AG04449 (cell line): ENCODE measurements around the gene TP53I3.

Source experiments
- CTCF ChIA-PET: fragments of 350-600 bp; formaldehyde crosslinking; extraction: SDS; loops from one replicate; lab custom pipeline; 2021; ENCODE audit warnings: antibody characterized with exemption; lab: Yijun Ruan, JAX
- POLR2A ChIA-PET: fragments of 400-600, 350-600 bp; formaldehyde crosslinking; extraction: SDS; loops from one replicate; lab custom pipeline; 2020; ENCODE audit warnings: antibody characterized with exemption, inconsistent platforms; lab: Yijun Ruan, JAX
- DNase-seq: peaks from one replicate; pipeline ENCODE4 v3.0.0-alpha.2; 2010; ENCODE audit warnings: low read depth, low spot score
- H3K4me3 ChIP-seq: 2 replicates; pipeline ENCODE4 v1.5.1; 2011; ENCODE audit warnings: low read depth, mild to moderate bottlenecking, control low read depth, low read length
- CTCF ChIP-seq: IDR thresholded peaks from one replicate; pipeline ENCODE4 v1.5.1; 2011; ENCODE audit warnings: mild to moderate bottlenecking, moderate library complexity, low read length, control low read depth, inconsistent platforms; ENCODE audit not compliant: insufficient read depth; ENCODE audit errors: missing control alignments

The TP53I3 gene

GRCh38 chr2:24082787-24083566 lies 1.7 kb downstream of the TP53I3 start:
- no peak for TF ChIP-seq CTCF
- H3K4me3 ChIP-seq = peak overlapping the region; percentile 82
- DNase-seq = no peak
- POLR2A ChIA-PET = interaction anchor here (1.1 to 2.3 kb wide), 7 partner anchors 23 to 277 kb away, joined by 3 to 26 read pairs (median 5); partner anchors contain the start of genes ATAD2B and WDCP
- CTCF ChIA-PET = interaction anchor here (0.7 to 3.9 kb wide), 26 partner anchors 9 to 745 kb away, joined by 3 to 54 read pairs (median 4); partner anchors contain the start of genes ATAD2B, FAM228B, PFN4 and WDCP

DNA sequence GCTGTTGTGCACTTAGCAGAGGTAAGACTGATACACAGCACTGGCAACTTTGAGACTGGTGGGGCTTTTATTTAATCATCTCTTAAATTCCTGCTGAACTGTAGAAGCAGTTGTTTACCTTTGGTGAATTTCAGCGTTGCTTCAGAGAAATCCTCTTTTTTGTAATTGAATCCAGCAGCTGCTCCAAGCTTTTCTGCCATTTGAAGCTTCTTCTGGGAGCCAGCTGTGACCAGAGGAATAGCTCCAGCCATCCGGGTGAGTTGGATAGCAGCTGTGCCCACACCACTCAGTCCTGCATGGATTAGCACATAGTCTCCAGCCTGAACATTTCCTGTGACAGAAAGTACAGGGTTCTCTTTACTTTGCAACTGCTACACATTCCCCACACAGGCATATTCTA lies 3.9 kb downstream of the TP53I3 start:
- ChIA-PET CTCF (interaction anchor here (1.4 kb wide), 1 partner anchor 154 kb away, joined by 3 read pairs; the partner anchor contains the start of gene ATAD2B), POLR2A (no interaction called here)
- TF ChIP-seq CTCF = no peak
- no peak overlapping the region for H3K4me3 ChIP-seq
- DNase-seq = no peak

GRCh38 chr2:24077879-24078278 lies 6.8 kb downstream of the TP53I3 start:
- DNase-seq = no peak
- CTCF ChIA-PET = interaction anchor here (2.4 kb wide), 1 partner anchor 152 kb away, joined by 12 read pairs; the partner anchor contains the start of gene ATAD2B
- no peak for TF ChIP-seq CTCF
- POLR2A ChIA-PET = no interaction called here
- peak overlapping the region; percentile 97 for H3K4me3 ChIP-seq

GRCh38 chr2:24077535-24077877 lies 7.1 kb downstream of the TP53I3 start:
- ChIA-PET POLR2A (interaction anchor here (0.6 to 1.8 kb wide), 3 partner anchors 30 to 307 kb away, joined by 3 to 7 read pairs (median 5); partner anchors contain the start of gene WDCP), CTCF (interaction anchor here (1.3 to 2.4 kb wide), 2 partner anchors 152 to 253 kb away, joined by 4 to 12 read pairs; partner anchors contain the start of gene ATAD2B)

GRCh38 chr2:24076849-24077534 lies 7.6 kb downstream of the TP53I3 start:
- H3K4me3 ChIP-seq = peak overlapping the region; percentile 97
- TF ChIP-seq CTCF = no peak
- ChIA-PET CTCF (interaction anchor here (1.3 to 2.4 kb wide), 3 partner anchors 8 to 252 kb away, joined by 4 to 12 read pairs (median 8); partner anchors contain the start of genes ATAD2B and TP53I3), POLR2A (interaction anchor here (0.6 to 1.8 kb wide), 8 partner anchors 8 to 308 kb away, joined by 3 to 11 read pairs (median 6); partner anchors contain the start of genes ATAD2B, TP53I3 and WDCP)
- no peak for DNase-seq

More at GRCh38 chr2:24077535-24077877, 7.1 kb downstream of the TP53I3 start:
- no peak for TF ChIP-seq CTCF
- DNase-seq = no peak
- H3K4me3 ChIP-seq = peak overlapping the region; percentile 97
